Esophagus muscularis mucosa (tissue), 3 donors: Measurements from ENCODE around the gene RNU7-1.

Experiments used
- POLR2A ChIP-seq: fragments of 450-650 bp; IDR thresholded peaks from one replicate; pipeline ENCODE4 v1.6.1; 2017; ENCODE audit warnings: antibody characterized with exemption, moderate library complexity, mild to moderate bottlenecking, low read depth
- TF ChIP-seq, protein P1 (sequence below), 3 experiments: fragments of 200-600 bp in 2 of 3; fragments of 450-650 bp in 1 of 3; sonication (generic) in 2 of 3; IDR thresholded peaks; one replicate each; pipeline ENCODE4 v1.5.1; 2017 to 2019; ENCODE audit warnings: antibody characterized with exemption in 3 of 3, mild to moderate bottlenecking in 2 of 3, moderate library complexity in 1 of 3

DNA sequence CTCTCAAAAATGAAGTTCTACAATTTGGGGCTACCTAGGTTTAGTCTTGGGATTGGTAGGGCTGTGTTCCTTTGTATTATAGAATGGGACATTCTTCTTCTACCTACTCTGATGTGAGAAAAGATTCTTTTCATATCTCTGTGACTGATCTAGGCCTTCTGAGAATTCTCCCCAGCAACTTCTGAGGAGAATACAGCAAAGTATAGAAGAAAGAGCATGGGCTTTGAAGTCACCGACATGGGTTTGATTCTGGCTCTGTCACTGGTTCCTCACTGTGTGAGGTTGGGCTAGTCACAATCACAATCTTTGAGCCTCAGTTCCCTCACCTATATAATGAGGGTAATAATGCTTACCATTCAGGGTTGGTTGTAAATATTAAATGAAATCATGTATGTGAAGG, 10.8 kb upstream of the RNU7-1 start:
- no peak for TF ChIP-seq POLR2A
- TF ChIP-seq, protein P1, sequence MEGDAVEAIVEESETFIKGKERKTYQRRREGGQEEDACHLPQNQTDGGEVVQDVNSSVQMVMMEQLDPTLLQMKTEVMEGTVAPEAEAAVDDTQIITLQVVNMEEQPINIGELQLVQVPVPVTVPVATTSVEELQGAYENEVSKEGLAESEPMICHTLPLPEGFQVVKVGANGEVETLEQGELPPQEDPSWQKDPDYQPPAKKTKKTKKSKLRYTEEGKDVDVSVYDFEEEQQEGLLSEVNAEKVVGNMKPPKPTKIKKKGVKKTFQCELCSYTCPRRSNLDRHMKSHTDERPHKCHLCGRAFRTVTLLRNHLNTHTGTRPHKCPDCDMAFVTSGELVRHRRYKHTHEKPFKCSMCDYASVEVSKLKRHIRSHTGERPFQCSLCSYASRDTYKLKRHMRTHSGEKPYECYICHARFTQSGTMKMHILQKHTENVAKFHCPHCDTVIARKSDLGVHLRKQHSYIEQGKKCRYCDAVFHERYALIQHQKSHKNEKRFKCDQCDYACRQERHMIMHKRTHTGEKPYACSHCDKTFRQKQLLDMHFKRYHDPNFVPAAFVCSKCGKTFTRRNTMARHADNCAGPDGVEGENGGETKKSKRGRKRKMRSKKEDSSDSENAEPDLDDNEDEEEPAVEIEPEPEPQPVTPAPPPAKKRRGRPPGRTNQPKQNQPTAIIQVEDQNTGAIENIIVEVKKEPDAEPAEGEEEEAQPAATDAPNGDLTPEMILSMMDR (IDR thresholded peaks at IDR 0.05) = no peak
